HG03060 (cell line): ENCODE measurements around the gene NEURL3.

ENCODE experiments used
- ATAC-seq: cut with Tn5 transposase; IDR thresholded peaks from one replicate; pipeline ENCODE4 v1.9.1; 2021; ENCODE audit warnings: low read depth, moderate number of reproducible peaks; ENCODE audit not compliant: unreplicated experiment

Gene NEURL3

DNA sequence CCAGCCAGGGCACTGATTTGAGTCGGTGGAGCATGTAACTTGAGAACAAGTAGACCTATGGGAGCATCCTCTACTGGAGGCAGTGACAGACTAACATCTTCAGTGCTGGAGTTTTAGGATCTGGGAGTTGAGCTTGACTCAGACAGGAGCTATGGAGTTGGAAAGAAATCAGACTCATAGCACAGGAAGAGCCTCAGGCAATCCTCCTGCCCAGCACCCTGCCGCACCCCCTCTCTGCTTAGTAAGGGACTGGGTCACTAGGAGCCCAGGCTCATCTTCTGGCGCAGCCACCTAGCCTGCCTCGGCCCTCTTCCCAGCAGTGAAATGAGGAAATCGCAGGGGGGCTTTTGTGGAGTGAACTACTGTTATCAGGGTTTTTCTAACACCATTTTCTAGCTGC is 35.0 kb upstream of the NEURL3 start:
- no peak for ATAC-seq

DNA sequence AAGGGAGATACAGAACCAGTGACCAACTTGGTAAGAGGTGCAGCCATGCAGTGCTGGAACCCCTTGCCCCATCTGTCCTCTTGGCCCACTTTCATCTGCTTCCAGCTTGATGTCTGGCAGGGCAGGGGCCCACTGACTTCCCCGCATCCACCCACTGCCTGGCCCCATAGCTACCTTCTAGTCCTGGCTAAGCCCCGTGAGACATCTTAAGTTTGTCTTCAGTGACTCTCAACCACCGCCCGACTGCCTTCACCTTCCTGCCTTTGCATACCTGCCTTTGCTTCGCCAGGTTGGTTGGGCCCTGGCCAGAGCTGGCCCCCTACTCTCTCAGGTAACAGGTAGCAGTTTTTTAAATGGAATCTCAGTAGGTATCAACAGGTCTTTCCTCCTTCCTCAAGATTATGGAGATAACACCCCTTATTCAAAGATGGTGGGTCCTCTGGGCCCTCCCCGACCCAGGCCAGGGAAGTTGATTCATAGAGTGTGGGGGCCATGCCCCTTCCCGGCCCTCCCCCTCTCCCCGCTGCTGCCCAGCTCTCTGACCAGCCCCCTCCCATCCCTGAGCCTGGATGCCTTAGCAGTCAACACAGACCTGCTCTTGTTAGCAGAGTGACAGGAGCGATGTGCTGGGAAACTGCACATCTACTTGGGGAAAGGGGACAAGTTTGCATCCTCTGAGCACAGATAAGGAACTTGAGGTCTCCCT is 34.2 kb upstream of the NEURL3 start:
- no peak for ATAC-seq

DNA sequence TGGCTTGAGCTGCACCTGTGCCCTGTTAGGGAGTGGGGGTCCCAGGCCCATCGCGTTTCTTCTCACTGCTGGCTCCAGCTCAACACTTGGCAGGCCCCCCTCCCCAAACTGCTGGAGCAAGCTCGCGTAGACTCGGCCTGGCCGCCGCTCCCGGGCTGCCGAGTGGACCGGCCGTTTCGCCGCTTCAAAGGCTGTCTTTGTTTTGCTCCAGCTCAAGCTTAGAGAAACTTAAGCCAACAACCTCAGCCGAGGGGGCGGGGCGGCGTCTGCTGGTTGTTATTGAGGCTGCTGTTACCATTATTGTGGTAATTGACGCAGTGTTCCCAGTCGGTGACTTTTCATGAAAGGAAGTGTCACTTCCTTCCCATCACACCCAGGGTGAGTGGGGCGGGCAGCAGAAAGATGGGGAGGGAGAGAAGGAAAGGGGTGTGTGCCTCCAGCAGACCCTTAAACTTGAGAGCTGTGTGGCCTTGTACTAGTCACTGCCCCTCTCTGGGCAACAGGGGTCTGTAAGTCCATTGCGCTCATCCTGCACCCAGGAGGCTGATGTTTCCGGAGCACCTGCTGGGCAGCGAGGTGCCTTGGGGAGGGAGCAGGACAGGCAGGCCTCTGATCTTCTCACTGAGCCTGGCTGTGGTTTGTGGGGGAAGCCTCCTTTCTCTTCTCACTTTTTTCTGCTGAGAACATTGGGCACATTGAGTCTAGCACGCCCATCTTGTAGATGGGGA is 33.5 kb upstream of the NEURL3 start:
- no peak for ATAC-seq

DNA sequence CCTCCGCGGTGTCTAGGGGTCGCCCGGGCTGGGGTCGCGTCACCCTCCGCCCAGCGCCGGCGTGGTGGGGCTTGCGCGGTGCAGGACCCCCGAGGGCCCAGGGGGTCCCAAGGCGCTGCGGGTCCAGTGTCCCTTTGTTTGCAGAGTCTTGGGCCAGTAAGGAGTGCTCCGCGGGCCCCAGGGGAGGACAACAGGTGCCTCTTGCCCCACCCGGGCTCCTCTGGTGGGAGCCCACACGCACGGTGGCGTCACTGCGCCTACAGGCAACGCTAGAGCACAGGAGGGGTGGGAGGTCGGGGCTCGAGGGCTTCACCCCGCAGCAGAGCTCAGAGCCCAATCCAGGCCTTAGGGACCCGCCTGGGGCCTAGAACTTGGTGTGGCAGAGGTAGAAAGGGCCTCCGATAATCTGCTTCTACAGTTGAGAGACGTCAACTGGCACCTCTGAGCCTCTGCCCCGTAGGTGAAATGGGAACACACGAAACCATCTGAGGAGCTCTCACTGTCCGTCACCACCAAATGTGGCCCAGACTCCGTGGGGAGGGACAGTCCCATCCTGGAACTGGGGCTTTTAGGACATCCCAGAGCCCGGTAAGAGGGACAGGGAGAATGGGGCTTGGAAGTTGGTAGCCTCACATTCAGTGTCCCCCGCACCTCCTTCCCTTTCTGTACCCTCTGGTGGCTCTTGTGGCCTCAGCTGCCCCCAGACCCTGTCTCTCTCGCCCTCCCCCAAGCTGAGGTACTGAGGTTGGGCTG is 32.8 kb upstream of the NEURL3 start:
- no peak for ATAC-seq

DNA sequence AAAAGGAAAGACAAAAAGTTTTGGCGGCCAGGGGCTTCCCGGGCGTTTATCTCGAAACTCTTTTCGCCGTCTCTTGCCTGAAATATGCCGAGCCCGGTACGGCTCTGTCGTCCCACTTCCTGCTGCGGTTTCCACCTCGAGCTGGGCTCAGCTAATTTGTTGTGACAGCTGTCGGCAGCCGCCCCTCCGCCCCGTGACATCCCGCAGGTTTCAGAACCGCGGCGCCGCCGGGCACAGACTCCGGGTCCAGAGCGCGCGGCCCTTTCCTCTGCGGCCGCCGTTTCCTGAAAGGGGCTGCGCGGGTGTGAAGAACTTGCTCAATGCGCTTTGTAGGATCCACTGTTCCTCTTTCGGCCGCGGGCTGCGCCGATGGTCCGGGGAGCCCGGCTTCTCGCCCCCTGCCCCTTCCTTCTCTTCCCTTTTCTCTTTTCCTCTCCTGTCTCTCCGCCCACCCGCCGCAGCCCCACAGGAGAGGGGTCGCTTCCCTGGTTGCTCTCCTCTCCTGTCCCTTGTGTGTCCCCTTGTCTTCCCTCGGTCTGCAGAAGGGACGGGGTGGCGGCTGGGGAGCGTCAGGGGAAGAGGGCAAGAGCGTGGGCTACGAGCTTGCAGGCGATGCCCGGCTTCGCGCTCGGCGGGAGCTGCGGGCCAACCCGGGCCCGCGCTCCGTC is 32.0 kb upstream of the NEURL3 start:
- peak; percentile 33 for ATAC-seq

DNA sequence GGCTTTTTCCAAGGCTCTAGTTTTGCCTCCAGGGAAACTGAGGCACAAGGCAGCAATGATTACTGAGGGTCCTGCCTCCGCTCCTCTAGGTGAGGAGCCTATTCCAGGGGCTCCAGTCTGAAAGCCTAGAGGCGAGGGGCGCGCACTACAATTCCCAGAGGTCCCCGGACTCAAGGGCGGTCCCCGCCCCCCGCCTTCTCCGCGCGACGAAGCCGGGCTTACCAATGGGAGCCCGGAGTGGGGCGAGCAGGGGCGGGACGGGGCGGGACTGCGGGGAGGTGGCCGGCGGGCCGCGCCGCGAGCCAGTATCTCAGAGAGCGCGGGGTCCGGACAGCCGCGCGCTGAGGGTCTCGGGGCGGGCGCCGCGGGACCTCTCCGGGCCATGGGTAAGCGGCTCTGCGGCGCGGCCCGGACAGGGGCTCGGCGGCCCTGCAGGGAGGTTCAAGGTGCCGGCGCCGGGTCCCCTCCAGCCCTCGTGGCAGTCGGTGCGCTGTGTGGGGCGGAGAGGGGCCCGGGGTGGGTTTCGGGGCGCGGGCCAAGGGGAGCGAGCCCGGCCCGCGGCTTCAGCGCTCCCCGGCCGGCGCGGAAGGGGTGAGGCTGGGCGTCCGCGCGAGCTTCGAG is 31.4 kb upstream of the NEURL3 start, which contains the start of gene ARID5A:
TSS of gene ARID5A (plus strand) at position 308 of the 621 bp plus-strand sequence. CDS start at position 383, 75 bp downstream.
- ATAC-seq, result no peak

DNA sequence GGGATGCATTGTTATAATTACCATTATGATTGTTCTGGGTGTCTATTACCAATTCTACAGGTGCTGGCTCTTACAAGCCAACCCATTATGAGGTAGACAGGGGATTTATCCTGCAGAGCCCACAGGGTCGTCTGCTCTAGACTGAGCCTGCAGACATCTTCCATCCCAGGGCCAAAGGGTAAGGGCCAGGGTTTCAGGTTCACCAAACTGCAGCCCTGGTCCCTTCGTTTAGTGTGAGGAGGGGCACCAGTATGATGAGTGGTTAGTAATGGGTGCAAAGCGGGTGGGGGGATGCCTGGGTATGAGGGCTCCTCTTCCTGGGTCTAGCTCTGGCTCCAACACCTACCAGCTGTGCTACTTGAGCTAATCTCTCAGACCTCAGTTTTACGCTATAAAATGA is 30.2 kb upstream of the NEURL3 start:
- no peak for ATAC-seq

DNA sequence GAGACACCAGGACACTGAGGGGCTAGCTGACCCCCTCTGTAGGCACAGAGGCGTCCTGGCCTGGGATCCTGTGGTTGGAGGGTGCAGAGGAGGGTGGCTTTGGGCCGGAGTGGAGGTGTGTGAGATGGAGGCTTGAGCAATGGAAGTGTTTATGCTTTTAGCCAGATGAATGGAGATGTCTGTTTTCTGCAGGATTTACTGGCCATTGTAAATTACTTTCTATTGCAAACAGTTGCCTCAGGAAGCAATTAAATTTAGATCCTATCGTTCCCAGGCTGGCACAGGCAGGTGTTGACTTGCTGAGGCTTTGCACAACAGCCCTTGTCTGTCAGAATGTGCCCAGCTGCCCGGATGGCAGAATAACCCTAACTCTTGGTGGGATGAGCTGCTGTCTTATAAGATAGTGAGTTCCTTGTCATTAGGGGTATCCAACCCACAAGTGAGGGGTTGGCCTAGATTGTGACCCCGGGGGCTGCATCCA is 29.6 kb upstream of the NEURL3 start:
- no peak for ATAC-seq

DNA sequence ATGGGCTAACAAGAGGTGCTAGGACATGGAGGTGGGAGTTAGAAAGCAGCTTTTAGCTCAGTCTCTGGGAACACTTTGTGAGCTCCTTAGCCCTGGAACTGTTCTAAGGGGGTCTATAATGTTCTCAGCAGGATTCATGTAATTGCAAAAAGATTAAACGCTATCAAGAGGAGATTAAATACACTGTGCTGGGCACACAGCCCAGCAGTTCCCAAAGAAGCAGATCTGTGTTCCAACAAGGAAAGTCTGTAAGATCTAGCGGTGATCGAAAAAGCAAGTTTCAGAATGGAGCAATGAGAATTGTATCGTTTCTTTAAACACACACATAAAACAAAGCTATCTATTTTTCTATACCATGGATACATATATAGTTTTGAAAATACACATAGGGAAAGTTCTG is 29.0 kb upstream of the NEURL3 start:
- ATAC-seq, result no peak

DNA sequence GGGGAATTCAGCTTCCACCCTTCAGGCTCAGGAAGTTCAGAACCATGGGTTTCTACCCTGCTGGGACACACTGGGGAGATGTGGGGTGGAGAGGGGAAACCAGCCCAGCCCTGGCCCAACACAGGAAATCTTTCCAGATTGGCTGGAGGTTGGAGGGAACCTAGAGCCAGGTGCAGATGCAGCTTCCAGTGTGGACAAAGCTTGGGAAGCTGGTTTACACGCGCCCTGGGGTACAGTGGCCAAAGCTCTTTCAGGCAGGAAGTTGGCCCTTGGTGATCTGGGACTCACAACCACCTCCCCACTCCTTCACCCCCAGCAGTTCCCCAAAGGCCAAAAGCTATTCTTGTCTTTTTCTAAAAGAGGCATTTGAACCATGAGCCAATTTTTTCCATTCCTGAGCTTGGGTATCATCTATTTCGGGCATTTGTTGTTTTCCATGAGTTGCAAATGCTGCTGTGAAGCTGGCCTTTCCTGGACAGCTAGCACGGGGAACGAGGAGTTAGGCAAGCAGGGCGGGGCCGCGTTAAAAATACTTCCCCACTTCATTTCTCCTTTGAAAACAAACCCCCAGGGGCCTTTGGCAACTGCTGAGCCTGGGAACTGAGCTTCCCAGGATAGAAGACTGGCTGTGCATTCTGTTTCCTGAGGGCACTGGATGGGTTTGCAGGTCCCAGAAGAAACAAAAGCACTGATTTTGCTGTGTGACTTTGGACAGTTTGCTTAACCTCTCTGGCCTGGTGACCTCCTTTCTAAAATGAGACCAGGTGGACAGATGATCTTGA is 28.3 kb upstream of the NEURL3 start:
- no peak for ATAC-seq

DNA sequence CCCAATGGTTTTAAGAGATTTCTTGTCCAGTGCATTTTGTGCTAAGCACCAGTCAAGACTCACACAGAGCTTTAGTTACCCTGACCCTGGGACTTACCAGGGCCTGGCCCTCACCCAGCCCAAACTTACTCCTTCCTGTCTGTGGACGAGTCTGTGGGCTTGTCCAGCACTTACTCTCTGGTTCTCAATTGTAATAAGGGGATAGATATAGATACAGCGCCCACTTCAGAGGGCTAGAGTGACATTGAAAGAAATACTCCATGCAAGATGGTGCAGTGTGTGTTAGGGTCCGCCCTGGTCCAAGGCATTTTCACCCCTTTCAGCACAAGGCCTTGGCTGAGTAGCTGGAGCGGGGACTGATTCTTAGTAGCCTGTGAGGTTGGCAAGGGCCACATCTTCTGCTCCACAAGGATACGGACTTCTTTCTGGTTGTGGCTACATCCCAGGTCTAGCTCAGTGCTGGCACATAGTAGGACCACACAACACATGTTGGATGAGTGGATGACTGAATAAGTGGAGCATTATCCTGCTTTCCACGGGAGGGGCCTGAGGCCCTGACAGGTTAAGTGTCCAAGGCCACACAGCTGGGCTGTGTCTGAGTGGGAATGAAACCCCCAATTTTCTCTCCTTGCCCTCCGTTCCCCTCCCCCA is 27.6 kb upstream of the NEURL3 start:
- no peak for ATAC-seq

DNA sequence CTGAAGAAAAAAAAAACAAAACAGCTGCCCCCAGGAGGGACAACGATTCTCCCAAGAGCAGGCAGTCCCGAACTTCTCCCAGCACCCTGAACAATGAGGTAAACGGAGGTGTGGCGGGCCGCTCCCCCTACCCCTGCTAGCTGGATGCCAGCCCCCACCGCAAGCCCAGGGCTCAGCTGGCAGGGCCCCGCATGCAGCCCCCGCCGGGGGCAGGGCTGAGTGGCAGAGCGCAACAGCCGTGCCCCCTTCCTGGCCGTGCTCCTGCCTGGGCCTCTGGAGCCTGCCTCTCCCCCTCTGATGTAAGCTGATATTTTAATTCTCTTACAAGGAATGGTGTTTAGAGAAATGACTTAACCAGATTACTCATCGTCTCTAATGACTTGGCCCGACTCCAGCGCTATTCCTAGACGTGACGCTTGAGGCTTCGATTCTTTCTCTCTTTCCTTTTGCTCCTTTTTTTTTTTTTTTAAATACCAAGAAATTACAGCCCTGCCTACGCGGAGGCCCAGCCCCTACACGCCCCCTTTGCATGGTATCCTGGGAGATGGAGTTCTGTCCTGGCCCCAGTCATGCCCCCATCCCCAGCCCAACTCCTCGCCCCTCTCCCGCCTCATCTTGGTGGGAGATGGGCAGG is 26.8 kb upstream of the NEURL3 start:
- peak; percentile 25 for ATAC-seq

DNA sequence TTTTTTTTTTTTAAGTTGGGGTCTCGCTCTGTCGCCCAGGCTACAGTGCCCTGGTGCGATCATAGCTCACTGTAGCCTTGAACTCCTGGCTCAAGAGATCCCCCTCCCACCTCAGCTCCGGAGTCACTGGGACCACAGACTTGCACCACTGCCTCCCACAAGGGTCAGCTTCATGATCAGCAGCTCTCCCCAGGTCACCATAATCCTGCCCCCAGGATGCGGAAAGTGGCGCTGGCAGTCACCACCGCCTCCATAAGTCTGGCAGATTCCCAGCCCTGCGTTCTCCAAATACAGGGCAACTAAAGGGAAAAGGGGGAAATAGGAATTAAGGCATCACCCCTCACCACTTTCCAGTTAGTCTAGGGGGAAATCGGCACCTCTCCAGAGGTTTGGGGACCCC is 26.2 kb upstream of the NEURL3 start:
- ATAC-seq, result no peak

DNA sequence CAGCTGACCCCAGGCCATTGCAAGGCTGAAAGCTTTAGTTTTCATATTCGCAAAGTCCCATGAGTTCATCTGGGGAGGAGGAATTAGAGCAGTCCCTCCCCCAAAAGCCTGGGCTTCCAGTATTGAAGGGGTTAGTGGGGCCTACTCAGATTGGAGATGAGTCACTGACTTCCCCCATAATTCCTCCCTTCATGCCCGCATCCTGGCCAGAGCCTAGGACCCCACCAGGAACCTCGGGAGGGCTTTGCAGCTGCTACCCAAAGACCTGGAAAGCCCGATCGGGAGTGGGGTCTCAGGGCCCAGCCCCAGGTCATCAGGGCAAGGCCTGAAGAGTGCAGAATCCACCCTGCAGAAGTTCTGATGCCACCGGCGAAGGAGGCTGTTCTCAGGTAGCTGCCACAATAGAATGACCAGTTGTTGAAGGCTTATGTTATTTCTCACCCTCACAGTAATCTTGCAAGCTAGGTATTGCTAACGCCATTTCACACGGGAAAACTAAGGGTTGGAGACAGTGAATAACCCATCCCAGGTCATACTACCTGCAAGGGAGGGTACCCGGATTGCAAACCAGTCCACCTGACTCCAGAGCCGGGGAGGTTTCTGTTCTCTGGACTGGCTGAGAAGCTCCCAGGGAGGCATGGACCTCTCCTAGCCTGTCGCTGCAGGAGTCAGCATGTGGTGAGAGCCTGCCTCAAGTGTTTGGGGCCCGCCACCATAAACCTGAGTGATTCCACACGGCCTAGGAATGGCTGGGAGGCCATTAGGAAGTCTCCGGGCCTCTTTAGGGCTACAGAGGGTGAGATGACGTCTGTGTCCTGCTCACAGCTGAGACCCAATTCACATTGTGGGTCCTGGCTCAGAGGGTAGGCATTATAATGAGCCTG is 25.6 kb upstream of the NEURL3 start:
- no peak for ATAC-seq

DNA sequence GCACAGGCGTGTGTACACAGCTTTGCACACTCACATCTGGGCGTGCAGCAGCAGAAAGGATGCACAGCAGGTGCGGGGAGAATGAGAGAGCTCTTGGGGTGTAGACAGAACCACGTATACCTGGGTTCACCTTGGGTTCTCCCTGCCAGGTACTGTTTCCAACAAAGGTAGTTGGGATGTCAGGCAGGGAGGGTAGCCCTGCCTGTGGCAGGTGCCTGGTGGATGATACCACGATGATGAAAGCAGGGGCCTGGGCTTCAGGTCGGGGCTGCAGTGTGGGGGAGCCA is 24.9 kb upstream of the NEURL3 start:
- ATAC-seq, result no peak

DNA sequence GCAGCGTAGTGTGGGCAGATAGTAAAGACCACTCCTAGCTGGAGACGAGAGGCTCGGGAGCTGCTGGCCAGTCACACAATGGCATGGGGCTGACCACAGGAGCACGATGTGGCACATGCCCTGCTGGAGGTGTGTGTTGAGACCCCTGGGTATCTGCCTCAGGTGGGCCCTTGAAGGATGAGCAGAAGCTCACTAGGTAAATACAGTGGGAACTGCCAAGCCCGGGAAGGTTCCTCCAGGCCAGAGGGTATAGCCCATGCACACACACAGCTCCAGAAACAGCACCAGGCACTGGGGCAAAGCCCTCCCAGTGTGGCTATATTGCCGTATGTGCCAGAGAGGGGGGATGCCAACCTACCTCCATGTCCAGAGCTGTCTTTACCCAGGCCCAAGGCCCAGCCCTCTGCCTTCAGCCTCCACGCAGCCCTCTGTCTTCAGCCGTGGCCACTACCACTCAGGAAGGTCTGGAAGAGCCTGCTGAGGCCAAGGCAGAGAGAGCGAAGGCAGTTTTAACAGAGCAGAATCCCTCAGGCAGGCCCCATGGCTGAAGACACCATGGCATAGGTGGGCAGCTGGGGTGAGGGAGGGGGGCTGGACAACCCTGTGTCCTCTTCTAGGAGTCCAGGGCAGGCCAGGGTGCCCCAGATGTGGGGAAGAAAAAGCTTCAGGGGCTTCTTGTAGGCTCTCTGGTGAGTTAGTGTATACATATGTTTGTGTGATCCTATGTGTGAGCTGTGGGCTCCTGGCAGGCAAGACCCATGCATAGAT is 24.4 kb upstream of the NEURL3 start:
- ATAC-seq, result no peak

DNA sequence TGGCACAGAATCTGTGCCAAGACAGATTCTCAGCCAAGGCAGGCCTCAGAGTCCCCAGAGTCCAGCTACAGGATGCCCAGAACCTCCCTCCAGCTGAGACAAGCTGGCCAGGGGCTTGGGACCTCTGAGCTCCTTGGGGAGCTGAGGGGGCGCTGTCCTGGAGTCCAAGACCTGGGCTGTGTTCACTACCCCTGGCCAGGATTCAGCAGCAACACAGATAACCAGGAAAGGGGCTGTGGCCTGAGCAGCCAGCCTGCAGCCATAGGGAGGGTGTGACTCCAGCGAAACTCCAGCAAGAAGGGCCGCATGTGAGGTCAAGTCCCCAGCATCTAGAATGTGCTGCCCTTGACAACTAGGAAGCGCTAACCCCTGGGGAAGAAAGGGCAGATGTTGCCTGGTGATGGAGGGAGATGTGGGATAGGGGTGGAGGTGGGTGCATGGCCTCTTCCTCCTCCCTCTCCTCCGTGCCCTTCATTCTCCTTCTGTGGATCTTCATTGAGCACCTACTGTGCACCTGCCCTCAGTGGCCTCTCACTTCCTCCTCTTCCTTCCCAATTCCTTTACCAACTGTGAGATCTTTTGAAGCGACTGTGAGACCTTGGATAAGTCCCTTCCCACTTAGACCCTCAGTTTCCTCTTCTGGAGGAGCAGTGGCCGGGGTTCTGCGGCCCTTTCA is 23.7 kb upstream of the NEURL3 start:
- no peak for ATAC-seq
